HG03439 (cell line): Measurements from ENCODE around the gene FREM2.
A peak's percentile ranks its signal among the peaks of the same experiment; 100 is the strongest.

Experiments used
- ATAC-seq: cut with Tn5 transposase; IDR thresholded peaks from one replicate; pipeline ENCODE4 v1.9.1; 2021; ENCODE audit warnings: mild to moderate bottlenecking, moderate library complexity; ENCODE audit not compliant: unreplicated experiment

FREM2 gene

GRCh38 chr13:38821770-38822551, 135.1 kb downstream of the FREM2 start:
- ATAC-seq, result no peak

GRCh38 chr13:38824342-38824741, 137.5 kb downstream of the FREM2 start:
- ATAC-seq, result peak; percentile 65

DNA sequence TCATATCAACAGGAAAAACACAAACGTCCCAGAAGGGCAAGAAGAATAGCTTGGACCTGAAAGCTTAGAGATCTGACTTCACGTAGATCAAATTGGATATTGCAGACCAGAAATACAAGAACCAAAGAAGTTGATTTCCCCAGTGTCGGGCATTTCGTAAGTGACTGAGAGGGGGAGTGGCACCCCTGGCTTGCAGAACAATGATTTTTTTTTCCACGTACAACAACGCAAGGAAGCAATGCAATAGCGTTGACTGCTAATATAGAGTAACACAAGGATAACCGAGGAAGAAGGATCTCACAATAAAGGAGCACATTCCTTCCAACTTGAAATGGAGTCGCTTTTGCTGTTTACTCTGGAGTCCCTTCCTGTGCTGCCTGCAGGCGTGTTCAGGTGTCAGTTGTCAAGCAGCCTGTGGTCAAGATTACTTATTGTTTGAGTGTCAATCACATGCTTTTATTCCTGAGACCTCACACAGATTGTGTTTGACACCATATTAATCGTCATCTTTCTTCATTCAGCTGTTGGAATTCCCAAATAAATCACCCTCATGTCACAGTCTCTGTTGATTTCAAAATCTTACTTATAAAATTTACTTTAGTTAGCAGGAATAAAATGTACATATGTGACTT, 139.4 kb downstream of the FREM2 start:
- ATAC-seq, result no peak

DNA sequence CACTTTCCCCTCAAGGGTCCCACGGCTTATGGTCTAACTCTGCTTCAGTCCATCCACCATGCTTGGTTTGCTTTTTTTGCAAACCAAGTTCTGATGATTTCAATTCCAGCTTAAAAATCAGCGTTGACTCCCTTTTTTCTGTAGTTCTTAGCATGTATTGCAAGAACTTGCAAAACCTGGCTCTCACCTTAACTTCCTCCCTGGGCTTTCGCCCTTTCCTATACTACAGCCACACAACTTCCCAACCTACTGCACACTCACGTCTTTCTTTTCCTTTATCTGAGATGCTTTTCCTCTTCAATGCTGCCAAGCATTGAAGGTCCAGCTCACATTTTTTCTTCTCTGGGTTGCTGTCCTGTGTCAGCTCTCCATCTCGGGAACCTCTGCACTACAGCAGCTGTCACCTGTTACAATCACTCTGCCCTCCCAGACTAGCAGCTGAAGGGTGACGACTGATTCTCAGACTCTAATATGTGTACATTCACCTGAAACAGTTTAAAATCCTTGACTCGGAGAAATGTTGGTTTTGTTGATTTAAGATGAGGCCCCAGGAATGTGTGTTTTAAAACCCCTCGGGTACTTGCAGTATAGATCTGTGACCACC, 143.7 kb downstream of the FREM2 start:
- ATAC-seq, result no peak

GRCh38 chr13:38844581-38844980, 157.7 kb downstream of the FREM2 start:
- no peak for ATAC-seq

DNA sequence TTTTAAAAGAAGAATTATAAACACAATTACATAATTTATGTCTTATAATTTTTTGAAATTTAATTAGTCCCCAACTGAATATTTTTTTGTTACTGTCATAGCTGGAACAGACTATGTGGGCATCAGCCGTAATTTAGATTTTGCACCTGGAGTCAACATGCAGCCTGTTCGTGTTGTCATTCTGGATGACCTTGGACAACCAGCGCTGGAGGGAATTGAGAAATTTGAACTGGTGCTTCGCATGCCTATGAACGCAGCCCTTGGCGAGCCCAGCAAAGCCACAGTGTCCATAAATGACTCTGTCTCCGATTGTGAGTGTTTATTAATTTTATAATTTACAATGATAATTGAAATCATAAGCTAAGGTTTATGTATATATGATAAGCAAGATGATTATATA, 161.5 kb downstream of the FREM2 start:
- ATAC-seq, result no peak

DNA sequence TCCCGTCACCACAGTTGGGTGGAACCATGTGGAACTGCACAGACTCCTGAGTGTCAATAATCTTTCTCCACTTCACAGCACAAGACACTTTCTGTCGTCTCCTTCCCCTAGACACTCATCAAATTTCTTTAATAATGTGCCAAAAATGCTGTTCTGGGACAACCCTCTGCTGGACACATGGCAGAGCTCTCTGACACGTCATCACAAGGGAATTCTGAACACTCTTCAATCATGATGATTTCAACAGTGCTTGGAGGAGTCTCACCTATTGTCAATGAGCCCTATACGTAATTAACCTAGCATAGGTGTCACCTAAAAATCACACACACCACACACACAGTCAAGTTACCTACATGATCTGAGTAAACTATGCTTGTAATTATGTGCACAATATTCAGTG, 162.4 kb downstream of the FREM2 start:
- no peak for ATAC-seq

DNA sequence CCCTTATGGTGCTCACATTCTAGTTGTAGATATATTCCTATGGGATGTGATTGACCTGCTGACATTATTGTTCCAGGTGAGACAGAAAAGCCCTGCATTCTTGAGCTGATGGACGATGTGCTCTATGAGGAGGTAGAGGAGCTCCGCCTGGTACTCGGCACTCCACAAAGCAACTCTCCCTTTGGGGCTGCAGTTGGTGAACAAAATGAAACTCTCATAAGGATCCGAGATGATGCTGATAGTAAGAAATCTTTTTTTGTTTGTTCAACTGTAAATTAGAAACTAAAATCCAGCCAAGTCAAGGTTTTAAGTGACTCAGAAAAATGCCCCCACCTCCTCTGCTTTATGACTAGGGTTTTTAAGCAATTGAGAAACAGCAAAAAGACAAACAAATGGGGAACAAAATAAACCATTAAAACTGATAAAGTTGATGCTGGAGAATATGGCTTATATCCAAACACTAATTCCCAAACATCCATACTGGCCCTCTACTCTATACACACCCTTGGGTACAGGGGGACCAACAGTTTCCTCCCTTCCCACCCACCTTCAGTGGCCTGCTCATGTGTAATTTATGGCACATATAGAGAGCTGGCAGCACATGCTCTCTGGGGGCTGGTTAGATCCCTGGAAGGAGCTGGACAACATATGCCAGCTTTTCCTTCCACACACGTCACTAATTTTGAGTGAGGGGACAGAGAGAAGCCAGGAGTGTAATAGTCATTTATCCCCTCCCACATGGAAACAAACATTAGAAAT, 164.2 kb downstream of the FREM2 start:
- peak; percentile 57 for ATAC-seq

- no peak for ATAC-seq
Observed at GRCh38 chr13:38854226-38854625, 167.3 kb downstream of the FREM2 start.

- ATAC-seq, result no peak
Observed at GRCh38 chr13:38856065-38856464, 169.2 kb downstream of the FREM2 start.

- ATAC-seq, result no peak
Observed at GRCh38 chr13:38862443-38862842, 175.6 kb downstream of the FREM2 start.

- no peak for ATAC-seq
Observed at GRCh38 chr13:38863536-38863935, 176.7 kb downstream of the FREM2 start.

- ATAC-seq, result no peak
Observed at GRCh38 chr13:38866649-38867048, 179.8 kb downstream of the FREM2 start.

- no peak for ATAC-seq
Observed at GRCh38 chr13:38868399-38868798, 181.5 kb downstream of the FREM2 start.

GRCh38 chr13:38868870-38869269, 182.0 kb downstream of the FREM2 start:
- ATAC-seq, result no peak

DNA sequence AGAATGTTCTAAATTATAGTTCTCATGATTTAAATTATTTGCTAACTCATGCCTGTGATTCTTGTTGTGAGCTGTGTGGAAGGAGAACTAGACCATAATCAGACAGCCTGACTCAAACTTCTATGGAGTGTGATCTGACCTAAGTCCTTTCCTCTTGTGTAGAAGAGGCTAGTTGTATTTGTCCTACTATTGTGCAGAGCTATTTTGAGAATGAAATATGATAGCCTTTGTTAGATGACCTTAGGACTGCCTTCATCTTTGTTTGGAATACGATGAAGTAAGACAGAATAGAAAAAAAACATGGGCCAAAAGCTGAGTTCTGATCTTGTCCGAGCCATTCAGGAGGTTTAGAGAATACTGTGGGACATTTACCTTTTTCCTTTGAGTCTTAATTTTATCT, 184.4 kb downstream of the FREM2 start:
- ATAC-seq, result no peak

DNA sequence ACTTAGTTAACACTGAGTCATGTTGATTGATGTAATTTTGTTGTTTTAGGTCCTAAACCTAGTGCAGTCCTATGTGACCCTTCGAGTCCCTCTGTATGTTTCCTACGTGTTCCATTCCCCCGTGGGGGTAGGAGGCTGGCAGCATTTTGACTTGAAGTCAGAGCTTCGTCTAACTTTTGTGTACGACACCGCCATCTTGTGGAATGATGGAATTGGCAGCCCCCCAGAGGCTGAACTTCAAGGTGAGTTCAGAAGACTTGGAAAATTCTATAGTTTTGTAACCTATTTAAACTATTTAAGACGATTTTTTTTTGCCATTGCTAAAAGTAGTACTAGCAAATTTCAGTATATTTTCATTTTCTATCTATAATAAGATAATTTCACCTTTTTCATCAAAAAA, 185.8 kb downstream of the FREM2 start:
- ATAC-seq, result peak; percentile 77

DNA sequence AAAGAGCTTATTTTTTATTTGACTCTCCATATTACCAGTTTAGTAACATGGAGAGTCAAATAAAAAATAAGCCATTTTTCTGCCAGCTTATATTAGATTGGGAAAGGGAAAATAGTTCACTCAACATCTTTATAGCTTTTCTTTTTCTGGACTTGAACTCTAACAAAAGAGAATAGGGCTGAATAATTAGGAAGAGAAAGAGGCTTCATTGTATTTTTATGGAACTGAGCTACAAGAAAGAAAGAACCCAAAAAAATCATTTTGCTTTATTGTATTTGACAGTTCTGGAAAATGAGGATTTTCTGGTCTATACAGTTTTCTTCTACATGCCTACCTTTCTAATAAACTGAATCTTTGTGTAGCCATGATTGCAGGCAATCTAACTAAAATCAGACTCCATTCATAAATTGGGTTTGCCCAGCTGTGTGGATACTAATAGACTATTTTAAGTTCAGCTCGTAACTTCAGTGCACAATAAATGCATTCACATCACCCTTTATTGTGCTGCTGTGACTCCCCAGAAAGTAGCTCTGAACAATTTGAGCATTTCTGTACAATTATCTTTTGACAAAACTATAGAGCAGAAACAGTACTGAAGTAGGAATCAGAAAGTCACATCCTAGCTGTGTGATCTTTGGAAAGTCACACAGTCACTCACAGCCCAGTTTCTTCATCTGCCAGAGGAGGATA, 188.5 kb downstream of the FREM2 start:
- ATAC-seq, result no peak

GRCh38 chr13:38879278-38879677, 192.4 kb downstream of the FREM2 start:
- ATAC-seq, result no peak

DNA sequence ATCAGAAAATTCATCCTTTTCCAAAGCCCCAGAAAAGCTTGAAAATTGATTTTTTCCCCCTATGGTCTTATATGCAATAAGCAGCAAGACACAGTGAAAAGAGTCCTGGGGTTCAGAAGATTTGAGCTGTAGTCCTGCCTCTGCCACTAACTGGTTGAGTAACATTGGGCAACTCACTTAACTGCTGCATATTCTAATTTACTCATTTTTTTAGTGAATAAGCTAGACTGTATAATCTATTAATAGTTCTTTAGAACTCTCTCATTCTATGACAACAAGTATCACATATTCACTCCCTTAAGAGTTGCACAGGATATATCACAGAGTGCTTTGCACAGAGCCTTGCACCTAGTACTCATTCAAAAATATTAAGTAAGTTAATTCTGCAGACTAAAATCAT, 192.9 kb downstream of the FREM2 start:
- no peak for ATAC-seq

GRCh38 chr13:38880397-38880796, 193.5 kb downstream of the FREM2 start:
- no peak for ATAC-seq
